ENCODE measurements around the gene AMD1. TPM values are rescaled to one million over a fixed set of nuclear protein-coding genes. Genes with fewer than 3 reads are reported as not detected.

Gene AMD1
- total and polyA plus RNA-seq, 2 experiments from 2014 or later, result 127 to 243 TPM

- TF ChIP-seq, protein P1, sequence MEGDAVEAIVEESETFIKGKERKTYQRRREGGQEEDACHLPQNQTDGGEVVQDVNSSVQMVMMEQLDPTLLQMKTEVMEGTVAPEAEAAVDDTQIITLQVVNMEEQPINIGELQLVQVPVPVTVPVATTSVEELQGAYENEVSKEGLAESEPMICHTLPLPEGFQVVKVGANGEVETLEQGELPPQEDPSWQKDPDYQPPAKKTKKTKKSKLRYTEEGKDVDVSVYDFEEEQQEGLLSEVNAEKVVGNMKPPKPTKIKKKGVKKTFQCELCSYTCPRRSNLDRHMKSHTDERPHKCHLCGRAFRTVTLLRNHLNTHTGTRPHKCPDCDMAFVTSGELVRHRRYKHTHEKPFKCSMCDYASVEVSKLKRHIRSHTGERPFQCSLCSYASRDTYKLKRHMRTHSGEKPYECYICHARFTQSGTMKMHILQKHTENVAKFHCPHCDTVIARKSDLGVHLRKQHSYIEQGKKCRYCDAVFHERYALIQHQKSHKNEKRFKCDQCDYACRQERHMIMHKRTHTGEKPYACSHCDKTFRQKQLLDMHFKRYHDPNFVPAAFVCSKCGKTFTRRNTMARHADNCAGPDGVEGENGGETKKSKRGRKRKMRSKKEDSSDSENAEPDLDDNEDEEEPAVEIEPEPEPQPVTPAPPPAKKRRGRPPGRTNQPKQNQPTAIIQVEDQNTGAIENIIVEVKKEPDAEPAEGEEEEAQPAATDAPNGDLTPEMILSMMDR (conservative IDR thresholded peaks at IDR 0.05; ENCODE audit: low read depth in 2 of 2), result no peak
- TF ChIP-seq NANOG (IDR thresholded peaks at IDR 0.05; ENCODE audit: borderline replicate concordance) (no peak), EZH2phosphoT487 (IDR thresholded peaks at IDR 0.05; ENCODE audit: unreplicated experiment) (no peak), ZNF331 (CRISPR knock-in tag; IDR thresholded peaks at IDR 0.05; ENCODE audit: low read depth) (no peak), JUNB (IDR thresholded peaks at IDR 0.05; ENCODE audit: unreplicated experiment) (no peak)
- TF ChIP-seq, protein P2, sequence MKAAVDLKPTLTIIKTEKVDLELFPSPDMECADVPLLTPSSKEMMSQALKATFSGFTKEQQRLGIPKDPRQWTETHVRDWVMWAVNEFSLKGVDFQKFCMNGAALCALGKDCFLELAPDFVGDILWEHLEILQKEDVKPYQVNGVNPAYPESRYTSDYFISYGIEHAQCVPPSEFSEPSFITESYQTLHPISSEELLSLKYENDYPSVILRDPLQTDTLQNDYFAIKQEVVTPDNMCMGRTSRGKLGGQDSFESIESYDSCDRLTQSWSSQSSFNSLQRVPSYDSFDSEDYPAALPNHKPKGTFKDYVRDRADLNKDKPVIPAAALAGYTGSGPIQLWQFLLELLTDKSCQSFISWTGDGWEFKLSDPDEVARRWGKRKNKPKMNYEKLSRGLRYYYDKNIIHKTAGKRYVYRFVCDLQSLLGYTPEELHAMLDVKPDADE (IDR thresholded peaks at IDR 0.05), result no peak
Observed at GRCh38 chr6:110933912-110934311, 59.3 kb downstream of the AMD1 start (continued).

- Histone ChIP-seq H3K4me2 (no peak overlapping the region), H3K27ac (ENCODE audit: low read depth) (no peak overlapping the region), H4K20me1 (replicated peaks; ENCODE audit: insufficient read depth) (no peaks in the 10 kb centered on the region), H3K79me2 (replicated peaks; ENCODE audit: insufficient read depth) (no peaks in the 10 kb centered on the region), H3K9me2 (ENCODE audit: insufficient read depth) (no peaks in the 10 kb centered on the region), H3K36me3 (ENCODE audit: insufficient read depth) (no peaks in the 10 kb centered on the region), H3K27me3 (ENCODE audit: insufficient read depth) (no peaks in the 10 kb centered on the region), H3K4me3 (no peak overlapping the region), H3K4me1 (ENCODE audit: insufficient read depth) (no peaks in the 10 kb centered on the region), H3F3A (replicated peaks; ENCODE audit: low read depth) (no peaks in the 10 kb centered on the region), H2AFZ (no peak overlapping the region)
- Mint-ChIP-seq H3K36me3 (ENCODE audit: low read depth) (no peaks in the 10 kb centered on the region), H3K27ac (no peak overlapping the region), H3K27me3 (ENCODE audit: insufficient read depth, low read depth, poor library complexity) (peaks cover 3% of the 10 kb centered on the region), H3K4me3 (no peak overlapping the region), H3K9me3 (no peaks in the 10 kb centered on the region), H3K4me1 (no peaks in the 10 kb centered on the region)
- ATAC-seq, result no peak
- no peak for DNase-seq (ENCODE audit: low spot score)
- no peak for TF ChIP-seq NANOG (IDR thresholded peaks at IDR 0.05; ENCODE audit: borderline replicate concordance)
- TF ChIP-seq, protein P1 (conservative IDR thresholded peaks at IDR 0.05; ENCODE audit: low read depth in 2 of 2), result no peak
- TF ChIP-seq, protein P3, sequence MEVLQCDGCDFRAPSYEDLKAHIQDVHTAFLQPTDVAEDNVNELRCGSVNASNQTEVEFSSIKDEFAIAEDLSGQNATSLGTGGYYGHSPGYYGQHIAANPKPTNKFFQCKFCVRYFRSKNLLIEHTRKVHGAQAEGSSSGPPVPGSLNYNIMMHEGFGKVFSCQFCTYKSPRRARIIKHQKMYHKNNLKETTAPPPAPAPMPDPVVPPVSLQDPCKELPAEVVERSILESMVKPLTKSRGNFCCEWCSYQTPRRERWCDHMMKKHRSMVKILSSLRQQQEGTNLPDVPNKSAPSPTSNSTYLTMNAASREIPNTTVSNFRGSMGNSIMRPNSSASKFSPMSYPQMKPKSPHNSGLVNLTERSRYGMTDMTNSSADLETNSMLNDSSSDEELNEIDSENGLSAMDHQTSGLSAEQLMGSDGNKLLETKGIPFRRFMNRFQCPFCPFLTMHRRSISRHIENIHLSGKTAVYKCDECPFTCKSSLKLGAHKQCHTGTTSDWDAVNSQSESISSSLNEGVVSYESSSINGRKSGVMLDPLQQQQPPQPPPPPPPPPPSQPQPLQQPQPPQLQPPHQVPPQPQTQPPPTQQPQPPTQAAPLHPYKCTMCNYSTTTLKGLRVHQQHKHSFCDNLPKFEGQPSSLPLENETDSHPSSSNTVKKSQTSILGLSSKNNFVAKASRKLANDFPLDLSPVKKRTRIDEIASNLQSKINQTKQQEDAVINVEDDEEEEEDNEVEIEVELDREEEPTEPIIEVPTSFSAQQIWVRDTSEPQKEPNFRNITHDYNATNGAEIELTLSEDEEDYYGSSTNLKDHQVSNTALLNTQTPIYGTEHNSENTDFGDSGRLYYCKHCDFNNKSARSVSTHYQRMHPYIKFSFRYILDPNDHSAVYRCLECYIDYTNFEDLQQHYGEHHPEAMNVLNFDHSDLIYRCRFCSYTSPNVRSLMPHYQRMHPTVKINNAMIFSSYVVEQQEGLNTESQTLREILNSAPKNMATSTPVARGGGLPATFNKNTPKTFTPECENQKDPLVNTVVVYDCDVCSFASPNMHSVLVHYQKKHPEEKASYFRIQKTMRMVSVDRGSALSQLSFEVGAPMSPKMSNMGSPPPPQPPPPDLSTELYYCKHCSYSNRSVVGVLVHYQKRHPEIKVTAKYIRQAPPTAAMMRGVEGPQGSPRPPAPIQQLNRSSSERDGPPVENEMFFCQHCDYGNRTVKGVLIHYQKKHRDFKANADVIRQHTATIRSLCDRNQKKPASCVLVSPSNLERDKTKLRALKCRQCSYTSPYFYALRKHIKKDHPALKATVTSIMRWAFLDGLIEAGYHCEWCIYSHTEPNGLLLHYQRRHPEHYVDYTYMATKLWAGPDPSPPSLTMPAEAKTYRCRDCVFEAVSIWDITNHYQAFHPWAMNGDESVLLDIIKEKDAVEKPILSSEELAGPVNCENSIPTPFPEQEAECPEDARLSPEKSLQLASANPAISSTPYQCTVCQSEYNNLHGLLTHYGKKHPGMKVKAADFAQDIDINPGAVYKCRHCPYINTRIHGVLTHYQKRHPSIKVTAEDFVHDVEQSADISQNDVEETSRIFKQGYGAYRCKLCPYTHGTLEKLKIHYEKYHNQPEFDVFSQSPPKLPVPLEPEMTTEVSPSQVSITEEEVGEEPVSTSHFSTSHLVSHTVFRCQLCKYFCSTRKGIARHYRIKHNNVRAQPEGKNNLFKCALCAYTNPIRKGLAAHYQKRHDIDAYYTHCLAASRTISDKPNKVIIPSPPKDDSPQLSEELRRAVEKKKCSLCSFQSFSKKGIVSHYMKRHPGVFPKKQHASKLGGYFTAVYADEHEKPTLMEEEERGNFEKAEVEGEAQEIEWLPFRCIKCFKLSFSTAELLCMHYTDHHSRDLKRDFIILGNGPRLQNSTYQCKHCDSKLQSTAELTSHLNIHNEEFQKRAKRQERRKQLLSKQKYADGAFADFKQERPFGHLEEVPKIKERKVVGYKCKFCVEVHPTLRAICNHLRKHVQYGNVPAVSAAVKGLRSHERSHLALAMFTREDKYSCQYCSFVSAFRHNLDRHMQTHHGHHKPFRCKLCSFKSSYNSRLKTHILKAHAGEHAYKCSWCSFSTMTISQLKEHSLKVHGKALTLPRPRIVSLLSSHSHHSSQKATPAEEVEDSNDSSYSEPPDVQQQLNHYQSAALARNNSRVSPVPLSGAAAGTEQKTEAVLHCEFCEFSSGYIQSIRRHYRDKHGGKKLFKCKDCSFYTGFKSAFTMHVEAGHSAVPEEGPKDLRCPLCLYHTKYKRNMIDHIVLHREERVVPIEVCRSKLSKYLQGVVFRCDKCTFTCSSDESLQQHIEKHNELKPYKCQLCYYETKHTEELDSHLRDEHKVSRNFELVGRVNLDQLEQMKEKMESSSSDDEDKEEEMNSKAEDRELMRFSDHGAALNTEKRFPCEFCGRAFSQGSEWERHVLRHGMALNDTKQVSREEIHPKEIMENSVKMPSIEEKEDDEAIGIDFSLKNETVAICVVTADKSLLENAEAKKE (CRISPR knock-in tag; IDR thresholded peaks at IDR 0.05), result no peak
- TF ChIP-seq EZH2 (IDR thresholded peaks at IDR 0.05; ENCODE audit: low read depth, unreplicated experiment), result no peak
- no peak for TF ChIP-seq POLR2AphosphoS5 (IDR thresholded peaks at IDR 0.05; ENCODE audit: low read depth)
- TF ChIP-seq CREB1 (CRISPR knock-in tag; IDR thresholded peaks at IDR 0.05; ENCODE audit: low read depth), result no peak
- no peak for TF ChIP-seq STAT1 (IDR thresholded peaks at IDR 0.05; ENCODE audit: unreplicated experiment)
Observed at GRCh38 chr6:110934381-110934898, 59.9 kb downstream of the AMD1 start.

All from GM23338 (cell line).